Loucy (cell line): ENCODE measurements around the gene MPL.

Experiments used
- H2AFZ ChIP-seq: fragments of 200-600 bp; sonication (generic); 2 replicates; pipeline ENCODE4 v1.6.0; 2016; ENCODE audit warnings: antibody characterized with exemption, mild to moderate bottlenecking, low read length, moderate library complexity
- H3F3A ChIP-seq: fragments of 200-600 bp; 2 replicates; pipeline ENCODE4 v1.6.0; 2016; ENCODE audit warnings: antibody characterized with exemption, low read depth, mild to moderate bottlenecking
- H3K27me3 ChIP-seq: fragments of 200-600 bp; sonication (generic); 2 replicates; pipeline ENCODE4 v1.6.1; 2014; ENCODE audit warnings: low read length, mild to moderate bottlenecking; ENCODE audit not compliant: insufficient read depth, poor library complexity, severe bottlenecking
- H3K36me3 ChIP-seq: fragments of 200-600 bp; sonication (generic); 2 replicates; pipeline ENCODE4 v1.6.1; 2016; ENCODE audit warnings: low read length; ENCODE audit not compliant: insufficient read depth
- H3K4me1 ChIP-seq: fragments of 200-600 bp; sonication (generic); 2 replicates; pipeline ENCODE4 v1.5.1; 2014; ENCODE audit warnings: low read length, mild to moderate bottlenecking; ENCODE audit not compliant: insufficient read depth, poor library complexity, severe bottlenecking
- H3K4me2 ChIP-seq: fragments of 200-600 bp; sonication (generic); 2 replicates; pipeline ENCODE4 v1.6.0; 2014; ENCODE audit warnings: antibody characterized with exemption, low read length, low read depth, mild to moderate bottlenecking; ENCODE audit not compliant: poor library complexity, severe bottlenecking
- H3K4me3 ChIP-seq: fragments of 200-600 bp; sonication (generic); 2 replicates; pipeline ENCODE4 v1.5.1; 2014; ENCODE audit warnings: low read length, mild to moderate bottlenecking, mixed read lengths; ENCODE audit not compliant: poor library complexity, severe bottlenecking
- H3K79me2 ChIP-seq: fragments of 200-600 bp; sonication (generic); 2 replicates; pipeline ENCODE4 v1.6.1; 2014; ENCODE audit warnings: low read length; ENCODE audit not compliant: insufficient read depth
- H3K9ac ChIP-seq: fragments of 200-600 bp; sonication (generic); 2 replicates; pipeline ENCODE4 v1.6.0; 2014; ENCODE audit warnings: mild to moderate bottlenecking, low read depth, low read length, moderate library complexity; ENCODE audit not compliant: poor library complexity, severe bottlenecking
- H3K9me2 ChIP-seq: fragments of 200-600 bp; sonication (generic); replicated peaks from 2 replicates; pipeline ENCODE4 v1.6.1; 2016; ENCODE audit warnings: low read depth, low read length, mixed read lengths
- H3K9me3 ChIP-seq: fragments of 200-600 bp; sonication (generic); 2 replicates; pipeline ENCODE4 v1.6.1; 2014; ENCODE audit warnings: mild to moderate bottlenecking, antibody characterized with exemption, low read length, low read depth; ENCODE audit not compliant: insufficient read depth
- H4K20me1 ChIP-seq: fragments of 200-600 bp; sonication (generic); 2 replicates; pipeline ENCODE4 v1.6.0; 2014; ENCODE audit warnings: antibody characterized with exemption, low read length, mild to moderate bottlenecking; ENCODE audit not compliant: insufficient read depth, poor library complexity, severe bottlenecking
- EZH2phosphoT487 ChIP-seq: fragments of 200-600 bp; IDR thresholded peaks from 2 replicates; pipeline ENCODE4 v1.6.1; 2018; ENCODE audit warnings: antibody characterized with exemption, mild to moderate bottlenecking, moderate library complexity, borderline replicate concordance
- TF ChIP-seq, protein P1 (sequence below): fragments of 200-600 bp; sonication (generic); conservative IDR thresholded peaks from 2 replicates; pipeline ENCODE4 v1.5.1; 2014; ENCODE audit warnings: mild to moderate bottlenecking, antibody characterized with exemption, low read length

MPL gene

DNA sequence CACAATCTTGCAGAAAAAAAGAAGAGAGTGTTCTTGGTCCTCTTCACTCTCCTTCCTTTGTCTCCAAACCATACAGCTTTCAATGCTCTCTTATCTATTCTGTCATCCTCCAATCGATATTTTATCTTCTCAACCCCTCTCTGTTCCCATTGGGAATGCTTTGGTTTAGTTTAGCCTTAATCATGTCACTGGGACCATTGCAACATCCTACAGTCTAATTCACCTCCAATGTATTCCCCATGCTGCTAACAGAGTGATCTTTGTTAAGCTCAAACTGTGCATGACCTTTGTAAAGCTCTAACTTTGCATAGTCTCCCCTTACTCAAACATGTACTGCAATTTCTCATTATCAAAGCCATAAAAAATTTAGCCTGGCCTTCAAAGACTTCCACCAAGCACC, 2.9 kb downstream of the MPL start:
- Histone ChIP-seq H3K27me3 (no peaks in the 10 kb centered on the region), H3K4me2 (no peak overlapping the region), H3K4me3 (no peak overlapping the region), H3K9me3 (no peaks in the 10 kb centered on the region), H3K4me1 (peaks cover 16% of the 10 kb centered on the region), H4K20me1 (no peaks in the 10 kb centered on the region), H3K9ac (no peak overlapping the region), H3F3A (no peaks in the 10 kb centered on the region), H2AFZ (no peak overlapping the region), H3K9me2 (no peaks in the 10 kb centered on the region), H3K79me2 (no peaks in the 10 kb centered on the region), H3K36me3 (no peaks in the 10 kb centered on the region)
- TF ChIP-seq, protein P1, sequence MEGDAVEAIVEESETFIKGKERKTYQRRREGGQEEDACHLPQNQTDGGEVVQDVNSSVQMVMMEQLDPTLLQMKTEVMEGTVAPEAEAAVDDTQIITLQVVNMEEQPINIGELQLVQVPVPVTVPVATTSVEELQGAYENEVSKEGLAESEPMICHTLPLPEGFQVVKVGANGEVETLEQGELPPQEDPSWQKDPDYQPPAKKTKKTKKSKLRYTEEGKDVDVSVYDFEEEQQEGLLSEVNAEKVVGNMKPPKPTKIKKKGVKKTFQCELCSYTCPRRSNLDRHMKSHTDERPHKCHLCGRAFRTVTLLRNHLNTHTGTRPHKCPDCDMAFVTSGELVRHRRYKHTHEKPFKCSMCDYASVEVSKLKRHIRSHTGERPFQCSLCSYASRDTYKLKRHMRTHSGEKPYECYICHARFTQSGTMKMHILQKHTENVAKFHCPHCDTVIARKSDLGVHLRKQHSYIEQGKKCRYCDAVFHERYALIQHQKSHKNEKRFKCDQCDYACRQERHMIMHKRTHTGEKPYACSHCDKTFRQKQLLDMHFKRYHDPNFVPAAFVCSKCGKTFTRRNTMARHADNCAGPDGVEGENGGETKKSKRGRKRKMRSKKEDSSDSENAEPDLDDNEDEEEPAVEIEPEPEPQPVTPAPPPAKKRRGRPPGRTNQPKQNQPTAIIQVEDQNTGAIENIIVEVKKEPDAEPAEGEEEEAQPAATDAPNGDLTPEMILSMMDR: no peak
- TF ChIP-seq EZH2phosphoT487: no peak

GRCh38 chr1:43344267-43344850, 6.7 kb downstream of the MPL start:
- H3F3A ChIP-seq: no peaks in the 10 kb centered on the region
- H3K36me3 ChIP-seq: no peaks in the 10 kb centered on the region
- TF ChIP-seq, protein P1: no peak
- TF ChIP-seq EZH2phosphoT487: no peak
- no peak overlapping the region for H2AFZ ChIP-seq
- no peaks in the 10 kb centered on the region for H3K4me1 ChIP-seq
- no peaks in the 10 kb centered on the region for H3K9me3 ChIP-seq
- H3K9me2 ChIP-seq: no peaks in the 10 kb centered on the region
- H3K79me2 ChIP-seq: no peaks in the 10 kb centered on the region
- H3K4me3 ChIP-seq: no peak overlapping the region
- H3K4me2 ChIP-seq: no peak overlapping the region
- no peak overlapping the region for H3K9ac ChIP-seq
- H3K27me3 ChIP-seq: no peaks in the 10 kb centered on the region
- no peaks in the 10 kb centered on the region for H4K20me1 ChIP-seq

DNA sequence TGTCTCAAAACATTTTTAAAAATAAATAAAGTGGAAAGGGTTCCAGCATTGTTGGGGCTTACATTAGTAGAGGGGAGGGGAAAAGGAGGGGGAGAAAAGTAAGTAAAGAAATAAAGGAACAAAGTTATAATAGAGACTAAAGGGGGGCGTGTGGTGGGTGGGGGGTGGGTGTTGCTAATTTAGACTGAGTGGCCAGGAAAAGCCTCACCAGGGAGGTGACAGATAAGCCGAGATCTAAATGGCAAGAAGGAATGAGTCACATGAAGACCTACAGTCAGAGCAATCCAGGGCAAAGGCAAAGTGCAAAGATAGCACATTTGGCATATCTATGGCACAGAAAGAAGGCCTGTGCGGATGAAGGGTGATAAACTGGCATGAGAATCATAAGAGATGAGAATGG, 7.5 kb downstream of the MPL start:
- Histone ChIP-seq H3K4me2 (no peak overlapping the region), H3K36me3 (no peaks in the 10 kb centered on the region), H3F3A (no peaks in the 10 kb centered on the region), H3K4me1 (no peaks in the 10 kb centered on the region), H3K27me3 (no peaks in the 10 kb centered on the region), H3K9me3 (no peaks in the 10 kb centered on the region), H3K9me2 (no peaks in the 10 kb centered on the region), H3K9ac (no peak overlapping the region), H3K4me3 (no peak overlapping the region), H3K79me2 (no peaks in the 10 kb centered on the region), H2AFZ (no peak overlapping the region), H4K20me1 (no peaks in the 10 kb centered on the region)
- TF ChIP-seq, protein P1: no peak
- TF ChIP-seq EZH2phosphoT487: no peak
